ENCODE measurements around the gene MMAB. TPM values are rescaled to one million over a fixed set of nuclear protein-coding genes. Genes with fewer than 3 reads are reported as not detected.

Gene MMAB
- total and polyA plus RNA-seq, 2 donors, result 15.9 to 26.7 TPM

DNA sequence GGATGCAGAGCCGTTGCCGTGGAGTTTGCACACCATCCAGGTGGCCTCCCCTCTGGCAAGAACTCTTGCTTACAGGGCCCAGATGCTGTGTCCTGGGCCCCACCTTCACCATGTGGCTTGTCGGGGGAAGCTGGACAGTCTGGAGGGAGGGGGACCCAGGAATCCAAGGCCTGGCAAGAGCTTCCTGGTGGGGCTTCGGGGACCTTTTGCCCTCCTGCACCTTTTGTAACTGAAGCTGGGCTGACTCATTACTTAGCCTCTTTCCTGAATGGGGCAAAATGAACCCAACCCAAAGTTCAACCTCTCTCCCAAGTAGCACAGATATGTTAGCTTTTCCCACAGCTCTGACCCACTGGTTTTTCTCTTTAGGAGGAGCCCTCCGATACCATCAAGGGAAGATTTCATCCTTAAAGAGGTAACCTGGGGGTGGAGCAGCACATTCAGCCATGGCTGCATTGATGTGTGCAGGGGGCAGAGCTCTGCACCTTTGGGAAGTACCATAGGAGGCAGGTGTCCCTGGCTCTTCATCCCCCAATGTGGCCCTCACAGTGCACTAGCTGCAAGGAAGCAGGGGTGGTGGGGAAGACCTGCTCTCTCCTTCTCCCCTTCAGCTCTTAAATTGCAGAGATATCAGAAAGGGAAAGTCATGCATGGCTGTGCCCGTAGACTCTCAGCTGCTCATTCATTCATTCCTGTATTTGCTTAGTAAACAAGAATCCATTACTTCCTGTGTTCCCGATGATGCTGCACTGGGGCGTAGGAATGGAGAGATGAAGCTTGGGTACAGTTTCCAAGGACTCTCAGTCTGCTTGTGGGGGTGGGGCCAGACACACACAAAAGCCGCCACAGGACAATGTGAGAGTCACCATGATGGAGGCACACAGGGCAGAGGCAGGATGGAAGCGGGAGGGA is 13.3 kb upstream of the MMAB start:
- no peak for DNase-seq (ENCODE audit: extremely low spot score)
- Histone ChIP-seq H3K36me3 (ENCODE audit: insufficient read depth) (no peaks in the 10 kb centered on the region), H3K27ac (ENCODE audit: low read depth) (no peak overlapping the region), H3K4me1 (ENCODE audit: insufficient read depth) (no peaks in the 10 kb centered on the region), H3K4me3 (ENCODE audit: low read depth, low read length) (no peak overlapping the region)
- 87% methylated on average over 10 of the region's 10 CpGs for WGBS

DNA sequence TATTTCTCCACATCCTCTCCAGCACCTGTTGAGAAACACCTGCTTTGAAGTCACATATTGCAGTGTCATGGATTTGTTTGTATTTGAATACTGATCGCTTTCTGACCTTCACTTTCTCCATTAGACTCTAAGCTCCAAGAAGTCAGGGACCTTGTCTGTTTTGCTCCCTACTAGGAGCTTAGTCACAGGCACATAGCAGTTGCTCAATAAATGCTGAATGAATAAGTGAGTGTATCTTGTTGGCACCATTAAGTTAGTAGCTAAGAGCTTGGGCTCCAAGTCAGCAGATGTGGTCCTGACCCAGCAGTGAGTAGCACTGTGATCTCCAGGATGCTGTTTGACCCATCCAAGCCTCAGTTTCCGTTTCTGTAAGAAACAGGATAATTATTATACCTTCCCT is 10.4 kb upstream of the MMAB start:
- Histone ChIP-seq H3K36me3 (ENCODE audit: insufficient read depth) (peaks cover 4% of the 10 kb centered on the region), H3K4me3 (ENCODE audit: low read depth, low read length) (no peak overlapping the region), H3K27ac (ENCODE audit: low read depth) (no peak overlapping the region), H3K4me1 (ENCODE audit: insufficient read depth) (no peaks in the 10 kb centered on the region)
- no peak for DNase-seq (ENCODE audit: extremely low spot score)
- WGBS, result 94% methylated on average over 2 of the region's 2 CpGs

DNA sequence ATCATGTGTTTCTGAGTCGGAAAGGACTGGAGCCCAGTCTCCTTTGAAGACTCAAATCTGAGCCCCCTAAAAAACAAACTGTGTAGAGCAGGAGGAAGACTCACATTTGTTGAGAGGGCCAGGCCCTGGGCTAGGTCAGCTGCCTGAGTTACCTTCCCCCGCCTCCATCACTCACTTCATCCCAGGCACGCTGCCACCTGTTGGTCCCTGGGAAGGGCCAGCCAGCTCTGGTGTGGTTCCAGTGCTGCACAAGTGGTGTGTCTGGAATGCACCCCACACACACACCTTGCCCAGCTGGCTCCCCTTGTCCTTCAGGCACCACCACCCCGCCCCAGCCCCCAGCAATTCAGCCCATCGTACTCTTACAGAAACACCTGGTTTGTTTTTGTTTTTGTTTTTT is 9.3 kb upstream of the MMAB start:
- DNase-seq (ENCODE audit: extremely low spot score), result no peak
- H3K4me3 ChIP-seq (ENCODE audit: low read depth, low read length), result no peak overlapping the region
- H3K4me1 ChIP-seq (ENCODE audit: insufficient read depth), result no peaks in the 10 kb centered on the region
- 86% methylated on average over 5 of the region's 5 CpGs for WGBS
- no peak overlapping the region for H3K27ac ChIP-seq (ENCODE audit: low read depth)
- peaks cover 6% of the 10 kb centered on the region for H3K36me3 ChIP-seq (ENCODE audit: insufficient read depth)

GRCh38 chr12:109581856-109582255 is 8.6 kb upstream of the MMAB start:
- no peak for DNase-seq (ENCODE audit: extremely low spot score)
- peaks cover 6% of the 10 kb centered on the region for H3K36me3 ChIP-seq (ENCODE audit: insufficient read depth)

DNA sequence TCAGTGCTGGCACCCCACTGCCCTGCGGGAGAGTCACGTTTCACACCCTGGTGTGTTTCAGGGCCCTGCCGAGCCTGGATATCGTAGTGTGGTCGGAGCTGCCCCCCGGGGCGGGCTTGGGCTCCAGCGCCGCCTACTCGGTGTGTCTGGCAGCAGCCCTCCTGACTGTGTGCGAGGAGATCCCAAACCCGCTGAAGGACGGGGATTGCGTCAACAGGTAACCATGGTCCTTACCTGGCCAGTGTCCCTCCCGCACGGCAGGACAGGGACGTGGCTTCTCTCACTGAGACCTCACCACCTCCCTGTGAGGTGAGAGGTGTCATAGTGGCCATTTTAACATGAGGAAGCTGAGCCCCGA is 8.0 kb upstream of the MMAB start:
- Histone ChIP-seq H3K4me1 (ENCODE audit: insufficient read depth) (no peaks in the 10 kb centered on the region), H3K27ac (ENCODE audit: low read depth) (no peak overlapping the region), H3K36me3 (ENCODE audit: insufficient read depth) (peaks cover 6% of the 10 kb centered on the region), H3K4me3 (ENCODE audit: low read depth, low read length) (no peak overlapping the region)
- 86% methylated on average over 18 of the region's 18 CpGs for WGBS
- DNase-seq (ENCODE audit: extremely low spot score), result no peak

More at GRCh38 chr12:109581856-109582255, 8.6 kb upstream of the MMAB start:
- H3K4me3 ChIP-seq (ENCODE audit: low read depth, low read length), result no peak overlapping the region
- WGBS, result 79% methylated on average over 8 of the region's 8 CpGs
- no peaks in the 10 kb centered on the region for H3K4me1 ChIP-seq (ENCODE audit: insufficient read depth)
- H3K27ac ChIP-seq (ENCODE audit: low read depth), result no peak overlapping the region

DNA sequence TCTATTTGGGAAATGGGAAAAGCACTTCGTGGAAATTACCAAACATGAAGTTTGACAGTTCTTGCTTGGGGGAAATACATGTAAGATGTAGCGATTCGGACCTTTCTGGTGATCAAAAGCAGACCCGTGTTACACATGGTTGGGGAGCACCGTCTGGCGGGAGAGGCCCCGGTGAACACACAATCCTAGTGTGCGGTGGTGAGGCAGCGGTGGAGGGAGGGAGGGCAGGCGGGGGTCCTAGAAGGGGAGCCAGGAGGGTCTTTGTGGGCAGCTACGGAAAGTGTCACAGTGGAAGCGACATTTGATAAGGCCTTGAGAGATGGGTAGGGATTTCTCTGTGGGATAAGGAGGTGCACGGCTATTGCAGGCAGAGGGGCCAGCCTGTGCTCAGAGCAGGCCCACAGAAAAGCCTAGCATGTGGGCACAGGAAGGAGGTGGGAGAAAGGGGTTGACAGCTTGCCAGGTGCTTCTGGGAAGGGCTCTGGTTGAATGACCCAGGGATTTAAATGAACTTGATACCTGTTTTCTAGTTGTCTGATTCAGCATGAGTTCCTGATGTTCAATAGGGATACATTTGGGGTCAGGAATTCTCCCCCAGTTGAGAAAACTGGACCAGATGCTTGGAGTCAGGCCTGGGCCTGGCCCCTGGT is 7.5 kb upstream of the MMAB start:
- H3K27ac ChIP-seq (ENCODE audit: low read depth), result no peak overlapping the region
- H3K4me1 ChIP-seq (ENCODE audit: insufficient read depth), result no peaks in the 10 kb centered on the region
- H3K4me3 ChIP-seq (ENCODE audit: low read depth, low read length), result no peak overlapping the region
- H3K36me3 ChIP-seq (ENCODE audit: insufficient read depth), result peaks cover 6% of the 10 kb centered on the region
- DNase-seq (ENCODE audit: extremely low spot score), result no peak
- WGBS, result 88% methylated on average over 13 of the region's 13 CpGs

GRCh38 chr12:109580272-109580671 is 7.0 kb upstream of the MMAB start:
- no peak overlapping the region for H3K4me3 ChIP-seq (ENCODE audit: low read depth, low read length)
- 83% methylated on average over 8 of the region's 8 CpGs for WGBS
- peaks cover 6% of the 10 kb centered on the region for H3K36me3 ChIP-seq (ENCODE audit: insufficient read depth)
- no peak for DNase-seq (ENCODE audit: extremely low spot score)
- no peaks in the 10 kb centered on the region for H3K4me1 ChIP-seq (ENCODE audit: insufficient read depth)
- no peak overlapping the region for H3K27ac ChIP-seq (ENCODE audit: low read depth)

- Histone ChIP-seq H3K4me3 (ENCODE audit: low read depth, low read length) (no peak overlapping the region), H3K36me3 (ENCODE audit: insufficient read depth) (peaks cover 6% of the 10 kb centered on the region), H3K4me1 (ENCODE audit: insufficient read depth) (no peaks in the 10 kb centered on the region), H3K27ac (ENCODE audit: low read depth) (no peak overlapping the region)
- DNase-seq (ENCODE audit: extremely low spot score), result no peak
- 88% methylated on average over 7 of the region's 7 CpGs for WGBS
Measured at GRCh38 chr12:109579639-109580038, 6.3 kb upstream of the MMAB start.

DNA sequence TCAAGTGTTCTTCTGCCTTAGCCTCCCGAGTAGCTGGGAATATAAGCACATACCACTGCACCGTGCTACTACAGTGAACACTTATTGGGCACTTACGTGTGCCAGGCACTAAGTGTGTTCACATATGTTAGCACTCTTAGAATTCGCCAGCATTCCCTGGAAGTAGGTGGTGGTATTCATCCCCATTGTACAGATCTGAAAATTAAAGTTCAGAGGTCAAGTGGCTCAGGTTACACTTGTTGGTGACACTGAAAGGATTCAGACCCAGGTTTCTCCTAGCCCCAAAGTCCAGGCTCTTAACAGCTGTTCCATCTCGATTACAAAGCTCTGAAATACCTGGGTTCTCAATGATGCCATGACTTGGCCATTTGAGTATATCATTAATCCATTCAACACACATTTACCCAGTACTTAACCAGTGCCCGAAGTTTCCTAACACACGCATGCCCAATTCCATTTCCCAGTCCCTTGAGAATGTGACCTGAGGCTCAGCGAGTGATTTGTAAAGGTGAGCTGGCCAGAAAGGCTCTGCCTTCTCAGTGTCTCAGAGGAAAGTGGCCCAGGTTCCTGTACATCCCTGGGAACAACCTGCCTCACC is 5.1 kb upstream of the MMAB start:
- 81% methylated on average over 8 of the region's 8 CpGs for WGBS
- Histone ChIP-seq H3K4me3 (ENCODE audit: low read depth, low read length) (no peak overlapping the region), H3K27ac (ENCODE audit: low read depth) (no peak overlapping the region), H3K4me1 (ENCODE audit: insufficient read depth) (no peaks in the 10 kb centered on the region), H3K36me3 (ENCODE audit: insufficient read depth) (peaks cover 6% of the 10 kb centered on the region)
- DNase-seq (ENCODE audit: extremely low spot score), result no peak

DNA sequence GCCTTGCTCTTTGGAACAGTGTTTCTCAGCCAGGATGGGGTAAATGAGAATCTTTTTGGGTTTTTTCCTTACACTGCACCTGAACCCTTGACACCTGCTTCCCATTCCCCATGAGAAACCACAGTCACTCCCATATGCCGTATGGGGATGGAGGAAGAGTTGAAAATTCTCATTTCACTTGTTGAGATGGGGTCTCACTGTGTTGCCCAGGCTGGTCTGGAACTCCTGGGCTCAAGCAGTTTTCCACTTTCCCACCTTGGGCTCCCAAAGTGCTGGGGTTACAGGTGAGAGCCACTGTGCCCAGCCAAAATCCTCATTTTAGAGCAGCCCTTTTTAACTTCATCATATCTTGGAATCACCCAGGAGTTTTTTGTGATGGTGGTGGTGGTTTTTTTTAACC is 4.0 kb upstream of the MMAB start:
- 86% methylated on average over 1 of the region's 1 CpG for WGBS
- Histone ChIP-seq H3K36me3 (ENCODE audit: insufficient read depth) (peaks cover 6% of the 10 kb centered on the region), H3K4me1 (ENCODE audit: insufficient read depth) (no peaks in the 10 kb centered on the region), H3K27ac (ENCODE audit: low read depth) (no peak overlapping the region), H3K4me3 (ENCODE audit: low read depth, low read length) (no peak overlapping the region)
- no peak for DNase-seq (ENCODE audit: extremely low spot score)

GRCh38 chr12:109575683-109576082 is 2.4 kb upstream of the MMAB start:
- Histone ChIP-seq H3K27ac (ENCODE audit: low read depth) (no peak overlapping the region), H3K4me1 (ENCODE audit: insufficient read depth) (no peaks in the 10 kb centered on the region), H3K36me3 (ENCODE audit: insufficient read depth) (peaks cover 6% of the 10 kb centered on the region), H3K4me3 (ENCODE audit: low read depth, low read length) (no peak overlapping the region)
- 92% methylated on average over 3 of the region's 3 CpGs for WGBS
- DNase-seq (ENCODE audit: extremely low spot score), result no peak

DNA sequence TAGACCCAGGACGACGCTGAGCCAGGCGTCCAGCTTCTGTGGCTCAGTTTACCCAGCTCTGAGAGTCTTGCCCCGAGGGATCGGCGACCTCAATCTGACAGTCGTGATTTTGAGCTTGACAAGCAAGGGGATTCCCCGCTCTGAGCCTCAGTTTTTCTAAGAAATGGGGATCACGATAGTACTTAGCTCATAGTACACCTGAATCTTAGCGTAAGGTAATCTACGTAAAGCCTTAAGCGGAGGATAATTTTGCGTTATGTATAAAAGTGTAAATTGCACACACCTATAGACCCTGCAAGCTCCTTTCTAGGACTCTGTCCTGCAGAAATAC is 575 bp upstream of the MMAB start:
- H3K36me3 ChIP-seq (ENCODE audit: insufficient read depth), result peaks cover 2% of the 10 kb centered on the region
- WGBS, result under 1% methylated on average over 13 of the region's 13 CpGs

DNA sequence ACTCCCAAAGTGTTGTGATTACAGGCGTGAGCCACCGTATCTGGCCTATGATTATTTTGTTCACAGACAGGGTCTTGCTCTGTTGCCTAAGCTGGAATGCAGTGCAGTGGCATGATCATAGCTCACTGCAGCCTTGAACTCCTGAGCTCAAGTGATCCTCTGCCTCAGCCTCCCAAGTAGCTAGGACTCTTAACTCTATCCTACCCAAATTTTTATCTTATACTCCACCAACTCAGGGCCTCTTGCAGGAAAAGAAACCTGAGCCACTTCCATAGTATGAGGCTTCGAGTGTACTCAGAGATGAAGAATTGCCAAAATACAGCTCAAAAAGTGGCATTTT is 828 bp downstream of the MMAB start:
- DNase-seq (ENCODE audit: extremely low spot score), result no peak
- 60% methylated on average over 3 of the region's 3 CpGs for WGBS
- no peak overlapping the region for H3K4me3 ChIP-seq (ENCODE audit: low read depth, low read length)
- no peaks in the 10 kb centered on the region for H3K36me3 ChIP-seq (ENCODE audit: insufficient read depth)
- H3K27ac ChIP-seq (ENCODE audit: low read depth), result no peak overlapping the region
- no peaks in the 10 kb centered on the region for H3K4me1 ChIP-seq (ENCODE audit: insufficient read depth)

More for the DNA sequence above, 575 bp upstream of the MMAB start:
- Histone ChIP-seq H3K4me3 (ENCODE audit: low read depth, low read length) (peak overlapping the region; percentile 69), H3K4me1 (ENCODE audit: insufficient read depth) (no peaks in the 10 kb centered on the region), H3K27ac (ENCODE audit: low read depth) (no peak overlapping the region)
- no peak for DNase-seq (ENCODE audit: extremely low spot score)

Measured in urinary bladder (tissue), 4 donors.